GM19455 (cell line): ENCODE data around the gene CD207.
"Not testable (repeated sequence)": the region's sequence is repeated elsewhere in the genome, so short reads cannot be mapped to it uniquely, and the experiment has no call there.

Source experiments
- ATAC-seq: cut with Tn5 transposase; IDR thresholded peaks from one replicate; pipeline ENCODE4 v1.9.1; 2021; ENCODE audit not compliant: unreplicated experiment

CD207 gene

DNA sequence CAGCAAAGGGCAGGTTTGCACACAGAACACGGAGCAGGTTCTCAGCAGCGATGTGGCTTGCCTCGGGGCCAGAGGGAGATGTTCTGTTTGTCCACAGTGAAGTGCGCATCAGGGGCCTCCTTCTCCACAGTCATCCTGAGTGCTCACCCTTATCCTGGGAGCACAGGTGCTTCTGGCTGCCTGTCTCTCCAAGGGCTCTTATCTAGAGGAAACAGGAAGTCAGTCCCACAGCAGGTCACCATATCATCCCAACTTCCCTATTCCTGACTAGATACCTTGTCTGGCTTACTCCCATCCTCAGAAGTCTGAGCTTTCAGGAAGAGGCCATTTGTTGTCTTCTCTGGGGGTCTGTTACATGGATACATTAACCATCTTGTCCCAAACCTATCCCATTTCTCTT, at the start of gene CD207:
CD207 (minus strand) TSS at position 174 of the 400 bp plus-strand sequence; CDS start at position 134, 40 bp downstream.
- ATAC-seq, result no peak

GRCh38 chr2:70878543-70878942, 42.9 kb upstream of the CD207 start:
- not testable (repeated sequence) for ATAC-seq

DNA sequence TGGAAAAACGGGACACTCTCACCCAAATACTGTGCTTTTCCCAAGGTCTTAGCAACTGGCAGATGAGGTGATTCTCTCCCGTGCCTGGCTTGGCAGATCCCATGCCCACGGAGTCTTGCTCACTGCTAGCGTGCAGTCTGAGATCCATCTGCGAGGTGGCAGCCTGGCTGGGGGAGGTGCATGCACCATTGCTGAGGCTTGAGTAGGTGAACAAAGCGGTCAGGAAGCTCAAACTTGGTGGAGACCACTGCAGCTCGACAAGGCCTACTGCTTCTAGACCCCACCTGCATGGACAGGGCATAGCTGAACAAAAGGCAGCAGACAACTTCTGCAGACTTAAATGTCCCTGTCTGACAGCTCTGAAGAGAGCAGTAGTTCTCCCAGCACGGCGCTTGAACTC, 40.5 kb upstream of the CD207 start:
- not testable (repeated sequence) for ATAC-seq

DNA sequence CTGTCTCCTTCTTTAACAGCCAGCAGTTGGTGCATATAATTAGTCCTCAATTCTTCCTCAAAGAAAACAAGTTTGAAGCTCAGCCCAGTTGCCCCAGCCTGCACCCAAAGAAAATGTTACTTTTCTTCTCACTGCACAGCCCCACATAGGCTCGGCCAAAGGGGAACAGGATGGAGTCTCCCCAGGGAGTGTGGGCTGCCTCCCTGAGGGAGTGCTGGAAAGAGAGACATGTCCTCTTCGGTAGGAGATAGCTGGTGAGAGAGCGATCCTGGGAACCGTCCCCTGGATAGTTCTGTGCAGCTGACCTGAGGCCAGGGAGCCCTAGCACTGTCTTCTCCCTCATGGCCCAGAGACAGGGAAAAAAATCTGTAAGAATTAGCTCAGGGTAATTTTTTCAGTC, 37.9 kb upstream of the CD207 start:
- ATAC-seq, result no peak

- ATAC-seq, result peak; percentile 73
These were observed 36.0 kb upstream of the CD207 start for GRCh38 chr2:70871398-70872211.

GRCh38 chr2:70870790-70871189, 35.2 kb upstream of the CD207 start:
- no peak for ATAC-seq

GRCh38 chr2:70868970-70869369, 33.4 kb upstream of the CD207 start:
- no peak for ATAC-seq

GRCh38 chr2:70861777-70862625, 26.4 kb upstream of the CD207 start:
- ATAC-seq, result no peak

- no peak for ATAC-seq
These were observed 20.1 kb upstream of the CD207 start for GRCh38 chr2:70855667-70856066.

- ATAC-seq, result no peak
These were observed 18.8 kb upstream of the CD207 start for GRCh38 chr2:70854411-70854810.

DNA sequence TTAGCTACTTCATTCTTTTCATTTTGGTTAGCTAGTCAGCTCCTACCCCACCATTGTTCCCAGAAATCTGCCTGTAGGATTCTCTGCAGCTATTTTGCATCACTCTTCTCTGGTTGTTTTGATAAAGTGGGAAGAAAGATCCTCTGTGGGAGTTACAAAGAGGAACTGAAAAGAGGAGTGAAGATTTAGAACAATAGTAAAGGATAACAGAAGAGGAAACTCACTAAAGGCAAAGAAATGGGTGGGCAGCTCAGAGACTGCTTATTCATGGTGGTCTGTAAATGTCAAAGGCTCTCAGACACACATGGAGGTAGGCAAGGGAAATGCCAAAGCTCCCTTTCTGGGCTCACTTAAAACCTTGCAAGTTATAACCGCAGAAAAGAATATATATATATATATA, 17.2 kb upstream of the CD207 start:
- no peak for ATAC-seq

GRCh38 chr2:70851704-70852103, 16.1 kb upstream of the CD207 start:
- ATAC-seq, result no peak

- ATAC-seq, result no peak
These were observed 15.3 kb upstream of the CD207 start for GRCh38 chr2:70850925-70851324.

- no peak for ATAC-seq
These were observed 6.8 kb upstream of the CD207 start for GRCh38 chr2:70842401-70842800.

DNA sequence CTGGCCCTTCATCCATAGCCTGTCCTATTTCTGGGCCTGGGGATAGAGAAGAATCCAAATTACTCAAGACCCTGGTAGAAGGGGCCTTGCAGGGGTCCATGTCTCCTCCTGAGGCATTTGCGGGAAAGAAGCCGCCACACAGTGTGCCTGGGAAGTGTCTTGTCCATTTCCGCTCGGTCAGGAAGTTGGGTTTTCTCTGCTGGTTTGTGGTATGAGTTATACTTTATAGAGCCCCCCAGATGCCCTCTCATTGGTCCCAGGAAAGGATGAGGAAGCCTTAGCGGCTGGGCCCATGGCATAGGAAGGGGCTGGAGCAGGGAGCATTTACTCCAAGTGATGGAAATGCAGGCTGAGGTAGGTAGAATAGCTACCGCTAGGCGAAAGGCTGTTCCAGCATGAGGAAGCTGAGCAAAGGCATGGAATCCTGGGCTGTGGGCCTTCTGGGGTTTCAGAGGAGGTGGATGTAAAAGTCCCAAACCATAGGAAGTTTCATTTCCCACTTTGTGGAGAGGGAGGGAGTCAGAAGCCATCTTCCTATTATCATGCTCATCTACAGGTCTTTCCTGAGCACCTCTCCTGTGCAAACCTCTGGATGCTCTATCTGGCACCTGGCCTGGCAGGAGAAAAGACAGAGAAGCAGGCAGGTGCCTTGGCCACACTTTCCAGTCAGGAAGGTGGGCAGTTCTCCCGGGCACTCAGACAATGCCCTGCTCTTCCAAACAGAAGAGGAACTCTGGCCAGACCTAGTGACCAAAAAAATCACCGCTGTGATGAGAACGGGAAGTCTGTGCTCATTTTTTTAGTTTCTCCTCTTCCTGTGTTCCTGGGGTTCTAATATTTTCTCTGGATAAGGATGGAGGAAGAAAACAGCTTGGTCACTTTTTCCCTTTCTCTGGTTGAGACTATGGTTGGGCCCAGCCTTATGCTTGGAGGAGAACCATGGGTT, 2.6 kb upstream of the CD207 start:
- ATAC-seq, result no peak

- ATAC-seq, result no peak
These were observed 735 bp downstream of the CD207 start for GRCh38 chr2:70834881-70835280.

- no peak for ATAC-seq
These were observed 1.5 kb downstream of the CD207 start for GRCh38 chr2:70834106-70834505.

- no peak for ATAC-seq
These were observed 2.4 kb downstream of the CD207 start for GRCh38 chr2:70833246-70833645.

DNA sequence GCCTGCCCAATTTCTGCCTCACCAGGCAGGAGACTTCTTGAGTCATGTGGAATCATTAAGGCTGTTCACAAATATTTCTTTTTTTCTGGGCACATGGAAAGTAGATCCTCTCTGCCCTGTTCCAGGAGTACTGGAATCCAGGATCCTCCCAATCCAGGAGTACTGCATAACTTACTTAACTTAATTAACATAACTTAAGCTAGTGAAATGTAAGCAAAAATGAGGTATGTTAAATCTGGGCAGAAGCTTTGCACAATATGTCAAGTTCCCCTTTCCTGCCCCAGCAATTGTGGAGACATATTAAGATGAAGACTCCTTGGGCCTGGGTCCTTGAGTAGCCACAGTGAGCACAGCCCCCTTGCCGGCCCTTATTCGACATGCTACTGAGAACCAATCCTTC, 3.2 kb downstream of the CD207 start:
- ATAC-seq, result no peak

GRCh38 chr2:70831861-70832260, 3.8 kb downstream of the CD207 start:
- no peak for ATAC-seq

DNA sequence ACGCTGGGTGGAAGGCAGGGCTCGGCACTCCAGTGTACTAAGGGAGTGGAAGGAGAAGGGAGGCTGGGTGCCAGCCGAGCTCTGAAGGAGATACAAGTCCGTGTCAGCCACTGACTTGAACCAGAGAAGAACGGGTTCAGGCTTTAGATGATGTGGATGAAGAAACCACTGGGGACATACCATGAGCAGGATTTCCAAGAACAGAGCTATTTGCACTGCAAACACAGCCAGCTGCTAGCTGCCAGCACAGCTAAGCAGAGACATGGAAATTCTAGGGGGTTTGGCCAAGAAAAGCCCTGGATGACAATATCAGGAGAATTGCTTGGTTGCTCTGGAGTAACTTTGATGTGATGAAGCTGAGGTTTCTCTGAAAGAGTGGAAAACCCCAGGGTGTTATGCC, 5.2 kb downstream of the CD207 start:
- ATAC-seq, result no peak
